Thyroid gland (tissue), 4 donors: Measurements from ENCODE around the gene CDK8.

Experiments
- CTCF ChIP-seq, 6 experiments: fragments of 200-600 bp in 3 of 6; fragments of 450-650 bp in 3 of 6; sonication (generic) in 3 of 6; IDR thresholded peaks; one replicate each; pipeline ENCODE4 v1.5.1; 2016 to 2019; ENCODE audit warnings: antibody characterized with exemption in 6 of 6, mild to moderate bottlenecking in 2 of 6, inconsistent platforms in 1 of 6, moderate library complexity in 1 of 6
- POLR2A ChIP-seq, 2 donors: fragments of 450-650 bp; IDR thresholded peaks; one replicate each; pipeline ENCODE4 v1.6.1; 2017; ENCODE audit warnings: antibody characterized with exemption in 2 of 2, mild to moderate bottlenecking in 2 of 2, moderate library complexity in 1 of 2

- TF ChIP-seq CTCF (IDR thresholded peaks at IDR 0.05), result peak in 1 of 6 experiments; percentile 18
- TF ChIP-seq POLR2A (IDR thresholded peaks at IDR 0.05), result peak; percentile 48 to 51
These were observed 32.0 kb upstream of the CDK8 start, which contains the start of gene RNF6 for GRCh38 chr13:26221721-26222519.
